Activated T-helper 2 cell treated with anti-CD3 and anti-CD28 coated beads, Interferon-gamma antibody, Interleukin-2, Interleukin-4, amounts not matched to agents 10 μg/mL and 5 μg/mL and 100 μg/mL, durations not matched to agents 14 hours and 24 hours and 36 hours (primary cell): ENCODE data around the gene ATL1. TPM values are rescaled to one million over a fixed set of nuclear protein-coding genes. Genes with fewer than 3 reads are reported as not detected.

Experiments used
- DNase-seq: peaks from one replicate; pipeline ENCODE4 v3.0.0; 2021; ENCODE audit warnings: low spot score
- H3K27ac Mint-ChIP-seq: one replicate; pipeline ENCODE4 v1.8.0; 2021; ENCODE audit warnings: mixed read lengths
- H3K27me3 Mint-ChIP-seq: one replicate; pipeline ENCODE4 v1.8.0; 2021; ENCODE audit warnings: low read depth, mixed read lengths
- H3K36me3 Mint-ChIP-seq: one replicate; pipeline ENCODE4 v1.8.0; 2021; ENCODE audit warnings: low read depth, mixed read lengths
- H3K4me1 Mint-ChIP-seq: one replicate; pipeline ENCODE4 v1.8.0; 2021; ENCODE audit warnings: low read depth, mixed read lengths
- H3K4me3 Mint-ChIP-seq: one replicate; pipeline ENCODE4 v1.8.0; 2021; ENCODE audit warnings: low read depth, mild to moderate bottlenecking, moderate library complexity, mixed read lengths
- H3K9me3 Mint-ChIP-seq: one replicate; pipeline ENCODE4 v1.8.0; 2021; ENCODE audit warnings: mixed read lengths
- intact Hi-C: fragments of 100-400 bp; cut with micrococcal nuclease; formaldehyde crosslinking; loops from one replicate; pipeline ENCODE4 v1.15.1; 2023
- total RNA-seq: library from RNA; stranded (reverse); gene quantifications from 2 replicates; pipeline ENCODE4 v1.2.3, GENCODE V29; 2022

Gene ATL1
- 1.3 and 2.1 TPM in 2 replicates for total RNA-seq

GRCh38 chr14:50559990-50560930 is at the start of gene ATL1:
TSS of gene ATL1 (plus strand) at chr14:50560145. CDS start at chr14:50560266, 121 bp downstream.
- intact Hi-C loops = no loop called here
- H3K4me3 Mint-ChIP-seq = peak within 1 kb of the TSS; percentile 69
- peaks cover 14% of the 10 kb centered on the region for H3K4me1 Mint-ChIP-seq
- H3K27me3 Mint-ChIP-seq = peaks cover 63% of the 10 kb centered on the region
- no peaks in the 10 kb centered on the region for H3K9me3 Mint-ChIP-seq
- peak; percentile 32 for DNase-seq
- no peak within 1 kb of the TSS for H3K27ac Mint-ChIP-seq
- H3K36me3 Mint-ChIP-seq = no peaks in the 10 kb centered on the region

DNA sequence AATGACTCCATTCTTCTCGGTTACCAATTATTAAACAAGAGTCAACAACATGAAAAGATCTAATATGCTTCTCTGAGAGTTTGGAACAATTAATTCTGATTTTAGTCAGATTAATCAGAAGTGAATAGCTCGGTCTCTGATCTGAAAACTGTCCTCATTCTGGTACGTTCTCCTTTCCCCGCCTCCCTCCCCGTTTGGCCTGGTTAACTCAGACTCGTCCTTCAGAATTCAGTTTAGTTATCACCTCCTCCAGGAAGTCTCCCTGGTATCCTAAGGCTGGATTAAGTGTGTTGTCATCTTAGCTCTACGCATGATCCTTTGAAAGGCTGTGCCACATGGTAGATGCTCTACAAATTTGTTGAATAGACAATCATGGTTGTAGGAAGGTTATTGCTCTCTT is 49.8 kb upstream of the ATL1 start:
- Mint-ChIP-seq H3K4me1 (no peaks in the 10 kb centered on the region), H3K4me3 (no peak overlapping the region), H3K9me3 (no peaks in the 10 kb centered on the region), H3K27ac (no peak overlapping the region), H3K27me3 (no peaks in the 10 kb centered on the region), H3K36me3 (no peaks in the 10 kb centered on the region)
- no peak for DNase-seq
- intact Hi-C loops = no loop called here

DNA sequence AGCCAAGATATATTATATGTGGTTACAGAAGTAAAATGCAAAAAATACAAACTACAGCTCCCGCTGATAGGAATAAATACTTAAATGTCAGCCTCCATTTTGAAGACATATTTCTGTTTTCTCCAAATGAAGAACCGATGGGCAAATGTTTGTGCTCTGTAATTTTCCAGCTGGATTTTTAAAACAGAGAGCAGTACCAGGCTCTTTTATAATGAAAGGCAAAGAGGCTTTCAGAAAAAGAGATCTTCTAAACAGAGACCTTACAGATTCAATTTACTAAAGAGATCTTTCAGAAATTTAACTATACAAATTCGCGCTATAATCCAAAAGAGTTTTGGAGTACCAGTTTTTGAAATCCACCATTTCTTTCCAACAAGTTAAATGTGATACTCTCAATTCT is 47.5 kb upstream of the ATL1 start:
- Mint-ChIP-seq H3K27ac (no peak overlapping the region), H3K36me3 (no peaks in the 10 kb centered on the region), H3K4me1 (no peaks in the 10 kb centered on the region), H3K9me3 (no peaks in the 10 kb centered on the region), H3K4me3 (no peak overlapping the region), H3K27me3 (no peaks in the 10 kb centered on the region)
- intact Hi-C loops = no loop called here
- DNase-seq = no peak

DNA sequence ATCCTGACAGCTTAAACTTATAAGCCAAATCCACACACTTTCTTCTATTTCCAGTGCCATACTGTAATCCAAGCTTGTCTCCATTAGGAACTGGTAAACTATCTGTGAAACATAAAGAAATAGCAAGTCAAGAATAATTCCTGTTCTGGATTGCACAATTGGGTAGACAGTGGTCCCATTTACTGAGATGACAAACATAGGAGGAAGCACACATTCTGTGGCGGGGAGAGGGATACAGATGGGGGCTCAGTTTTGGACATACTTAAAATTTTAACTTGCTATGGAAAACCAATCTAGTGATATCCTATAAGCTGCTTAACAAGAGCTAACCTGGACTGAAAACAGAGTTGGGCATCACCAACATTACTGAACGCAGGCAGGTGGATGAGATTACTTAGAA is 43.9 kb upstream of the ATL1 start:
- no peaks in the 10 kb centered on the region for H3K27me3 Mint-ChIP-seq
- H3K9me3 Mint-ChIP-seq = no peaks in the 10 kb centered on the region
- H3K36me3 Mint-ChIP-seq = no peaks in the 10 kb centered on the region
- H3K27ac Mint-ChIP-seq = no peak overlapping the region
- no peak for DNase-seq
- H3K4me3 Mint-ChIP-seq = no peak overlapping the region
- intact Hi-C loops = no loop called here
- peaks cover 5% of the 10 kb centered on the region for H3K4me1 Mint-ChIP-seq

GRCh38 chr14:50520947-50521815 is 38.8 kb upstream of the ATL1 start:
- Mint-ChIP-seq H3K4me1 (peaks cover 43% of the 10 kb centered on the region), H3K27me3 (no peaks in the 10 kb centered on the region), H3K36me3 (peaks cover 3% of the 10 kb centered on the region), H3K9me3 (no peaks in the 10 kb centered on the region), H3K4me3 (no peak overlapping the region), H3K27ac (peak overlapping the region; percentile 91)
- intact Hi-C loops = loop anchor here (1.0 to 10.0 kb wide), 6 partner anchors 11 to 896 kb away; partner anchors contain the start of genes MAP4K5, MGAT2, RPL36AL and SOS2
- DNase-seq = no peak

DNA sequence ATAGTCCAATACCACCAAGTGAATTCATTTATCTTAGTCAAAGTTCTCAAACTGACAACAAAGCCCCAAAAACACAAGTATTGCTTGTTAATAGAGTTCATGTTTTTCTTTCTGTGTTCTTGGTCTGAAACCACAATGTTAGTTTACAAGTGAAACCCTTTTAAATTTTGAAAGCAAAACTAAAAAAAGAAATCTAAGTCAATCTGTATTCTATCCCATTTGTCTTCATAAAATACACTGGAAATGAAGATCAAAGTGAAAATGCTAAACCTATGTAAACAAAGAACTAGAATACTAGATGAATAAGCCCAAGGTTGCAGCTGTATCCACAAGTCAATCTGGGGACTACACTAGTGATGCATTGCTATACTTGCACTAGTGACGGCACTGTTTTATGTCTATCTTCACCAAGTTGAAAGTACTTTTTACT is 38.0 kb upstream of the ATL1 start:
- peaks cover 3% of the 10 kb centered on the region for H3K36me3 Mint-ChIP-seq
- no peak for DNase-seq
- H3K4me1 Mint-ChIP-seq = peaks cover 45% of the 10 kb centered on the region
- H3K4me3 Mint-ChIP-seq = peak overlapping the region; percentile 65
- intact Hi-C loops = loop anchor here (1.0 to 10.0 kb wide), 11 partner anchors 10 to 897 kb away; partner anchors contain the start of genes MAP4K5, MGAT2, RPL36AL and SOS2
- no peaks in the 10 kb centered on the region for H3K9me3 Mint-ChIP-seq
- peak overlapping the region; percentile 91 for H3K27ac Mint-ChIP-seq
- H3K27me3 Mint-ChIP-seq = no peaks in the 10 kb centered on the region

DNA sequence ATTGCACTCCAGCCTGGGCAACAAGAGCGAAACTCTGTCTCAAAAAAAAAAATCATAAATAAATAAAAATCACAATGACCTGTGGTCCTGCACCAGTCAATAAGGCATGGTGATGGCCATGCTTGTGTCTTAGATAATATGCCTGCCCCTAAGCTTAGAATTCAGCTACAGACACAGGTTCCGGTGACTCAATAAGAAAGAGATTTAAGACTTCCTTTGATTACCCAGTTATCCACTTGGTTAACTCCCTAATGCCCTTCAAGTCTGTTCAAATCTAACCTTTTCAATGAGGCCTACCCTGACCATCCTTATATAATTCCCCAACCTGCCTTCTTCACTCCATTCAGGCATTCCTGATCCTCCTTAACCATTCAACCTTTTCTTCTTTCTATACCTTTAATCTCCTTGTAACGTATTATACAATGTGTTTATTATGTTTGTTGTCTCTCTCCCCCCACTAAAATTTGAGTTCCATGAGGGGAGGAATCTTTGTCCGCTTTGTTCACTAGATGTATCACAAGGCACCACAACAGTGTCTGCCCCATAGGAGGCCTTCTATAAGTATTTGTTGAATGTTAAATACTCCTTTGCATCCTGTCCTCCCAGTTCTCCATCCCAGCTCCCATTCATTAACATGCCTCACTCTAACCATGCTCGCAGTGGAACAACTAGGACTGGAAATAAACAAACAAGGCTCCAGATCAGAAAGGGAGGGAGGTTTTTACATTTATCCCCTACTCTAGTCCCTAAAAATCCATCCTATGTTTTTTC is 36.5 kb upstream of the ATL1 start:
- H3K27me3 Mint-ChIP-seq = no peaks in the 10 kb centered on the region
- no peak for DNase-seq
- peaks cover 47% of the 10 kb centered on the region for H3K4me1 Mint-ChIP-seq
- intact Hi-C loops = loop anchor here (2.0 to 10.0 kb wide), 6 partner anchors 204 to 899 kb away; partner anchors contain the start of genes MGAT2, RPL36AL and SOS2
- H3K36me3 Mint-ChIP-seq = peaks cover 7% of the 10 kb centered on the region
- H3K4me3 Mint-ChIP-seq = no peak overlapping the region
- no peaks in the 10 kb centered on the region for H3K9me3 Mint-ChIP-seq
- H3K27ac Mint-ChIP-seq = no peak overlapping the region

DNA sequence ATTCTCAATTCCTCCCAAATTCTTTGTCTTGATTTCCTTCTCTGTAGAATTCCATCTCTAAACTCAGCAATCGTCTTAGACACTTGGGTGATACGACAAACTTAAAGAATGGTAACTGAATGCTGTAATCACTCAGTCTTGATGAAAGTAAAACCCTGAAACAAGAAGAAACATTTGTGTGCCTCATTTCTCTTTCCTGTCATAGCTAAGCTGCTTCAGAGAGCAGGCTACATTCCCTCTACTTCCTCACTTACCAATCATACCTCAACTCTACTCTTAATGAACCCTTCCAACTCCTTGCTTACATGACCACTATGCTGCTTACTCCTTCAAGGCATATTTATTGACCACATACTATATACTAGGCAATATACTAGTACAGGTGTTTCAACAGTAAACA is 35.9 kb upstream of the ATL1 start:
- intact Hi-C loops = loop anchor here (5.0 to 10.0 kb wide), 4 partner anchors 203 to 899 kb away; partner anchors contain the start of genes MGAT2, RPL36AL and SOS2
- peaks cover 47% of the 10 kb centered on the region for H3K4me1 Mint-ChIP-seq
- H3K27ac Mint-ChIP-seq = peak overlapping the region; percentile 6
- no peak overlapping the region for H3K4me3 Mint-ChIP-seq
- no peaks in the 10 kb centered on the region for H3K27me3 Mint-ChIP-seq
- H3K9me3 Mint-ChIP-seq = no peaks in the 10 kb centered on the region
- peaks cover 7% of the 10 kb centered on the region for H3K36me3 Mint-ChIP-seq
- DNase-seq = no peak

DNA sequence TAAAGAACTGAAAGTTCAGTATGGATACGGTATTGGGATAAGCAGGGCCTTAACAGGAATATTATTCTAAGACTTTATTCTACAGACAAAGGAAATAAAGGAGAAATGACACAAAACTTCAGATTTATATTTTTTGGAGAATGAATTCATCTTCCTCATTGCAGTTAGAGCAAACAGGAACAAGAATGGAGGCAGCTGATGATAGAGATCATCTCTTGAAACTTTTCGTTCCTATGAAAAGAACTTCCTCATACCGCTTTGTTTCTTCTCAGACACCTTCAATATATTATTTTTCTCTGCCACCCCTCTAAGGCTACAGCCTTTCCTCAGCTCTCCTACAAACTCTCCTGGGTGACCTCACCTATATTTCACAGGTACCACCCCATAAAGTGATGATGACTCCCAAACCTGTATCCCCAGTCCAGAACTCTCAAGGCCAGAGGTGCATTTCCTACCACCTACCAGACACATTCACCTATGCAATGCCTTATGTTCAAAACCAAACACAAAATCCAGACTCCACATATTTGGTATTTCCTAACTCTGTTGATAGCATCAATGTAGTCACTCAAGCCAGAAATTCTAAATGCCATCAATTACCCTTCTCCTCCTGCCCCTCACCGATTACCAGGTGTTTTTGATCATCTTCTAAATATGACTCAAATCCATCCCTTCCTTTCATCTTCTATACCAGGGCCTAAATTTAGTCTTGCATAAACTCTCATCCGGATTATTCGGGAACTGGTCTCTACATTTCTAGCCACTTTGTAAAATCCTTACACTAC is 35.0 kb upstream of the ATL1 start:
- Mint-ChIP-seq H3K9me3 (no peaks in the 10 kb centered on the region), H3K27ac (no peak overlapping the region), H3K4me3 (no peak overlapping the region), H3K36me3 (peaks cover 10% of the 10 kb centered on the region), H3K4me1 (peaks cover 55% of the 10 kb centered on the region), H3K27me3 (peaks cover under 1% of the 10 kb centered on the region)
- intact Hi-C loops = loop anchor here (5.0 to 10.0 kb wide), 4 partner anchors 202 to 900 kb away; partner anchors contain the start of genes MGAT2, RPL36AL and SOS2
- DNase-seq = no peak

GRCh38 chr14:50528000-50528399 is 31.9 kb upstream of the ATL1 start:
- peaks cover 51% of the 10 kb centered on the region for H3K4me1 Mint-ChIP-seq
- intact Hi-C loops = loop anchor here (10.0 kb wide), 1 partner anchor 903 kb away; the partner anchor contains the start of genes MGAT2 and RPL36AL

More at GRCh38 chr14:50528000-50528399, 31.9 kb upstream of the ATL1 start:
- Mint-ChIP-seq H3K36me3 (peaks cover 13% of the 10 kb centered on the region), H3K27ac (no peak overlapping the region), H3K27me3 (peaks cover 2% of the 10 kb centered on the region), H3K4me3 (no peak overlapping the region), H3K9me3 (no peaks in the 10 kb centered on the region)
- DNase-seq = no peak
